Measurements from ENCODE around the gene PACSIN3.

GRCh38 chr11:47235163-47235562 lies 48.9 kb upstream of the PACSIN3 start:
- TF ChIP-seq CTCF (conservative IDR thresholded peaks at IDR 0.05) (no peak), EZH2 (IDR thresholded peaks at IDR 0.05; ENCODE audit: low read depth) (no peak)
